ENCODE data around the gene KANK4. TPM values are rescaled to one million over a fixed set of nuclear protein-coding genes. Genes with fewer than 3 reads are reported as not detected.

Gene KANK4
- total RNA-seq, 1 experiment from 2014 or later = 1.7 TPM

DNA sequence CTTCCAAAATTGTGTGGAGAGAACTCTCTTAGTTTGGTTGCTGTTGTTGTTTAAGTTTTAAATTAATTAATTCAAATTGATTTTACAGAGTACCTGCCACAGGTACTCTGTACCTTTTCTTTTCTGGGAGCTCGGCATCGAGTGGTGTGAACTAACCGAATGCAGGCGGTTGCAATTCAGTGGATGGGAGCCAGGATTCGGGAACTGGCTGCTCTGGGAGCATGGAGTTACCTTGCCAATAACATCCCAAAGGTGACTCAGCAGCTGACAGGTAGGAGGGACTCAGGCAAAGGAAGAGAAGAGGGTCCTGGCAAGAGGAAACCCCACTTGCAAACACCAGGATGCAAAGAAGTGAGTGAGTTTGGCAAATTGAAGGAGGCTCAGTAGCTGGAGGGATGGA, 24.7 kb upstream of the KANK4 start:
- no peaks in the 10 kb centered on the region for H3K9me3 ChIP-seq (ENCODE audit: insufficient read depth, low read depth)
- no peaks in the 10 kb centered on the region for H3K9me2 ChIP-seq (ENCODE audit: insufficient read depth)
- DNase-seq = no peak
- CTCF ChIA-PET = interaction anchor here (0.6 kb wide), 1 partner anchor 644 kb away, joined by 5 read pairs; no protein-coding TSS in a partner anchor
- no peak overlapping the region for H3K27ac ChIP-seq
- H3K79me2 ChIP-seq (ENCODE audit: low read depth) = no peaks in the 10 kb centered on the region
- no peaks in the 10 kb centered on the region for H4K20me1 ChIP-seq (ENCODE audit: insufficient read depth)
- no peak for TF ChIP-seq EZH2 (IDR thresholded peaks at IDR 0.05; ENCODE audit: low read depth)
- TF ChIP-seq, protein P1, sequence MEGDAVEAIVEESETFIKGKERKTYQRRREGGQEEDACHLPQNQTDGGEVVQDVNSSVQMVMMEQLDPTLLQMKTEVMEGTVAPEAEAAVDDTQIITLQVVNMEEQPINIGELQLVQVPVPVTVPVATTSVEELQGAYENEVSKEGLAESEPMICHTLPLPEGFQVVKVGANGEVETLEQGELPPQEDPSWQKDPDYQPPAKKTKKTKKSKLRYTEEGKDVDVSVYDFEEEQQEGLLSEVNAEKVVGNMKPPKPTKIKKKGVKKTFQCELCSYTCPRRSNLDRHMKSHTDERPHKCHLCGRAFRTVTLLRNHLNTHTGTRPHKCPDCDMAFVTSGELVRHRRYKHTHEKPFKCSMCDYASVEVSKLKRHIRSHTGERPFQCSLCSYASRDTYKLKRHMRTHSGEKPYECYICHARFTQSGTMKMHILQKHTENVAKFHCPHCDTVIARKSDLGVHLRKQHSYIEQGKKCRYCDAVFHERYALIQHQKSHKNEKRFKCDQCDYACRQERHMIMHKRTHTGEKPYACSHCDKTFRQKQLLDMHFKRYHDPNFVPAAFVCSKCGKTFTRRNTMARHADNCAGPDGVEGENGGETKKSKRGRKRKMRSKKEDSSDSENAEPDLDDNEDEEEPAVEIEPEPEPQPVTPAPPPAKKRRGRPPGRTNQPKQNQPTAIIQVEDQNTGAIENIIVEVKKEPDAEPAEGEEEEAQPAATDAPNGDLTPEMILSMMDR (conservative IDR thresholded peaks at IDR 0.05) = no peak
- POLR2A ChIA-PET (ENCODE audit: unreplicated experiment) = interaction anchor here (0.7 kb wide), 1 partner anchor 23 kb away, joined by 30 read pairs; no protein-coding TSS in a partner anchor
- H3K4me3 ChIP-seq = no peak overlapping the region
- no peak overlapping the region for H3K4me2 ChIP-seq
- no peaks in the 10 kb centered on the region for H3K36me3 ChIP-seq (ENCODE audit: low read depth)
- H3K4me1 ChIP-seq (replicated peaks; ENCODE audit: insufficient read depth) = no peaks in the 10 kb centered on the region
- intact Hi-C loops (cut with micrococcal nuclease; ENCODE audit: unreplicated experiment) = no loop called here
- H3K27me3 ChIP-seq (ENCODE audit: insufficient read depth, low read depth) = no peaks in the 10 kb centered on the region
- no TSS peak for BruUV-seq (replicated peaks)
- no peaks in the 10 kb centered on the region for H3F3A ChIP-seq (ENCODE audit: insufficient read depth, low read depth)
- no peak overlapping the region for H2AFZ ChIP-seq

DNA sequence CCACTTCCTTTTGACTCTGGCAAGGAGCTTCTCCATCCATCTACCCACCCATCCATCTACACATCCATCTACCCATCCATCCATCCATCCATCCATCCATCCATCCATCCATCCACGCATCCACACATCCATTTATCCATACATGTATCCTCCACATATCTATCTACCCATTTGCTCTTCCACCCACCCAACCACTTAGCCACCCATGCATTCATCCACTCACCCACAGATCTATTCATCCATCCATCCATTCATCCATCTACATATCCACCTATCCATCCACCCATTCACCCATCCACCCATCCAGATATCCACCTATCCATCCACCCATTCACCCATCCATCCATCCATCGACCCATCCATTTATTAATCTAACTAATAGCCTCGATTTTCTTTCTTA, 23.0 kb upstream of the KANK4 start:
- intact Hi-C loops (cut with micrococcal nuclease; ENCODE audit: unreplicated experiment) = no loop called here
- no peaks in the 10 kb centered on the region for H3K9me2 ChIP-seq (ENCODE audit: insufficient read depth)
- H3K27me3 ChIP-seq (ENCODE audit: insufficient read depth, low read depth) = no peaks in the 10 kb centered on the region
- H3K9me3 ChIP-seq (ENCODE audit: insufficient read depth, low read depth) = no peaks in the 10 kb centered on the region
- no peaks in the 10 kb centered on the region for H3K4me1 ChIP-seq (replicated peaks; ENCODE audit: insufficient read depth)
- H3K4me3 ChIP-seq = no peak overlapping the region
- H3F3A ChIP-seq (ENCODE audit: insufficient read depth, low read depth) = no peaks in the 10 kb centered on the region
- DNase-seq = no peak
- H3K27ac ChIP-seq = no peak overlapping the region
- H3K79me2 ChIP-seq (ENCODE audit: low read depth) = no peaks in the 10 kb centered on the region
- CTCF ChIA-PET = no interaction called here
- H2AFZ ChIP-seq = no peak overlapping the region
- no peak for TF ChIP-seq EZH2 (IDR thresholded peaks at IDR 0.05; ENCODE audit: low read depth)
- TF ChIP-seq, protein P1 (conservative IDR thresholded peaks at IDR 0.05) = no peak
- H4K20me1 ChIP-seq (ENCODE audit: insufficient read depth) = no peaks in the 10 kb centered on the region
- no peak overlapping the region for H3K4me2 ChIP-seq
- BruUV-seq (replicated peaks) = no TSS peak
- H3K36me3 ChIP-seq (ENCODE audit: low read depth) = no peaks in the 10 kb centered on the region
- POLR2A ChIA-PET (ENCODE audit: unreplicated experiment) = no interaction called here

DNA sequence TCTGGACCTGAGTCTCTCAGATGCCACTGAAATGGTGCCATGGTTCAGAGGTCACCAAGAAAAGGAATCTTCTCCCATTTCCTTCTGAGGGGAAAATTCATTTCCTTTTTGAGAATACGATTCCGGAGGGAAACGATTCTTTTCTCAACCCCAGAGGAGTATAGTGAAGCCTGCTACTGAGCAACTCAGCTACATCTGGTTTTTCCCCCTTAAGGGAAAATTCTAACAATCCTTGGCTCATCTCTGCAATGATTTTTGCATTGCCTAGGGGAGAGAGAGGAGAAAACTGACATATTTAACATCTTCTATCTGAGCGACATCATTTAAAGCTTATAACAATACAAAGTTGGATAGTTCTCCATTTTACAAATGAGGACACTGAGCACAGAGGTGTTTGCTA, 22.4 kb upstream of the KANK4 start:
- DNase-seq = no peak
- intact Hi-C loops (cut with micrococcal nuclease; ENCODE audit: unreplicated experiment) = no loop called here
- Histone ChIP-seq H3K4me1 (replicated peaks; ENCODE audit: insufficient read depth) (no peaks in the 10 kb centered on the region), H3K4me2 (no peak overlapping the region), H2AFZ (no peak overlapping the region), H3K4me3 (no peak overlapping the region), H3K36me3 (ENCODE audit: low read depth) (no peaks in the 10 kb centered on the region), H3K9me3 (ENCODE audit: insufficient read depth, low read depth) (no peaks in the 10 kb centered on the region), H3K9me2 (ENCODE audit: insufficient read depth) (no peaks in the 10 kb centered on the region), H3K79me2 (ENCODE audit: low read depth) (no peaks in the 10 kb centered on the region), H3K27ac (no peak overlapping the region), H4K20me1 (ENCODE audit: insufficient read depth) (no peaks in the 10 kb centered on the region), H3F3A (ENCODE audit: insufficient read depth, low read depth) (no peaks in the 10 kb centered on the region), H3K27me3 (ENCODE audit: insufficient read depth, low read depth) (no peaks in the 10 kb centered on the region)
- BruUV-seq (replicated peaks) = no TSS peak
- TF ChIP-seq, protein P1 (conservative IDR thresholded peaks at IDR 0.05) = no peak
- TF ChIP-seq EZH2 (IDR thresholded peaks at IDR 0.05; ENCODE audit: low read depth) = no peak
- CTCF ChIA-PET = no interaction called here
- POLR2A ChIA-PET (ENCODE audit: unreplicated experiment) = no interaction called here
